GM12872 (cell line): Measurements from ENCODE around the gene CAMK2A.

Experiments
- TF ChIP-seq, protein P1 (sequence below): IDR thresholded peaks from 3 replicates; pipeline ENCODE4 v1.5.1; 2011; ENCODE audit warnings: low read depth, mild to moderate bottlenecking, low read length, moderate library complexity; ENCODE audit not compliant: insufficient read depth

The CAMK2A gene

DNA sequence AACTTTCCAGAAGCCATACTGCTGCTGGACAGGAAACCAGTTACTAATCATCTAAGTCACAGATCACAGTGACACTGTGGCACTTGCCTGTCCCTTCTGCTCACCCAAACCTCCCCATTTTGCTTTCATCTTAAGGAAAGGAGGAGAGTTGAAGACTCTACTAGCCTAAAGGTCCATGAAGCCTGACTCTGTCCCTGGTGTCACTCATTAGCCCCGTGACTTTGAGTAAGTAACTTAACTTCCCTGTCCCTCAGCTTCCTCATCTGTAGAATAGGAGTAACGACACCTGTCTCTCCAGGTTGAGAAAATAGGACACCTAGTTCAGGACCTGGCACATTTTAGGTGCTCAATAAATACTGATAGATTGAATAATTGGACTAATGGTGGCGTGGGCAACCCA lies 100.2 kb downstream of the CAMK2A start:
- TF ChIP-seq, protein P1, sequence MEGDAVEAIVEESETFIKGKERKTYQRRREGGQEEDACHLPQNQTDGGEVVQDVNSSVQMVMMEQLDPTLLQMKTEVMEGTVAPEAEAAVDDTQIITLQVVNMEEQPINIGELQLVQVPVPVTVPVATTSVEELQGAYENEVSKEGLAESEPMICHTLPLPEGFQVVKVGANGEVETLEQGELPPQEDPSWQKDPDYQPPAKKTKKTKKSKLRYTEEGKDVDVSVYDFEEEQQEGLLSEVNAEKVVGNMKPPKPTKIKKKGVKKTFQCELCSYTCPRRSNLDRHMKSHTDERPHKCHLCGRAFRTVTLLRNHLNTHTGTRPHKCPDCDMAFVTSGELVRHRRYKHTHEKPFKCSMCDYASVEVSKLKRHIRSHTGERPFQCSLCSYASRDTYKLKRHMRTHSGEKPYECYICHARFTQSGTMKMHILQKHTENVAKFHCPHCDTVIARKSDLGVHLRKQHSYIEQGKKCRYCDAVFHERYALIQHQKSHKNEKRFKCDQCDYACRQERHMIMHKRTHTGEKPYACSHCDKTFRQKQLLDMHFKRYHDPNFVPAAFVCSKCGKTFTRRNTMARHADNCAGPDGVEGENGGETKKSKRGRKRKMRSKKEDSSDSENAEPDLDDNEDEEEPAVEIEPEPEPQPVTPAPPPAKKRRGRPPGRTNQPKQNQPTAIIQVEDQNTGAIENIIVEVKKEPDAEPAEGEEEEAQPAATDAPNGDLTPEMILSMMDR = no peak

DNA sequence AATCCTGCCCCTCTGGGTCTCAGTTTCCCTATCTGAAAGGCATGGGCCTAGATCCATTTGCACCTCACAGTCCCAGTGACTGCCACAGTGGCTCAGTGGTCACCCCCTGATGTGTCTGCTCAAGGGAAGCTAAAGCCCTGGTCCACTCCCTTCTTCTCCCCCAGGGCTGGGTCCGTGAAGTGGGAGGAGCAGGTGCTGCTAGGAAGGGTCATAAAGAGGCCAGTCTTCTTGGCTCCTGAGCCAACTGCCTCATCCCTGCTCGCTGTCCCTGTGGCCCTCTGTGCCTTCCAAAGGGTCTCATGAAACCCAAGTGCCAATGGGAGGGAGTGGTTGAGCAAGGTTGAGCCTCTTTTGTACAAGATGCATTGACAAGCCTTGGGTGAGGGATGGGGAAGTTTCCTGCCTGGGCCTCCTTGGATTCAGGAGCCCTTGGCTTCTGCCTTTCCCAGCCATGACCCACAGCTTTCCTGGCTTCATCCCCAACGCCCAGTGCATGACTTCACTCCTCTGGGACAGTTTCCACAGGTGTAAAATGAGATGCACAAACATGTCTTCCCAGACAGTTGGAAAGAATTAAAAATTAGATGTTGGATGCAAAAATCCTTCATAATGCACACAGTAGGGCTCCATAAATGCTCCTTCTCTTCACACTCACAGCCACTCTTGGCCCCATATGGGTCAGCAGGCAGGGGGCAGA lies 101.3 kb downstream of the CAMK2A start:
- TF ChIP-seq, protein P1 = no peak

DNA sequence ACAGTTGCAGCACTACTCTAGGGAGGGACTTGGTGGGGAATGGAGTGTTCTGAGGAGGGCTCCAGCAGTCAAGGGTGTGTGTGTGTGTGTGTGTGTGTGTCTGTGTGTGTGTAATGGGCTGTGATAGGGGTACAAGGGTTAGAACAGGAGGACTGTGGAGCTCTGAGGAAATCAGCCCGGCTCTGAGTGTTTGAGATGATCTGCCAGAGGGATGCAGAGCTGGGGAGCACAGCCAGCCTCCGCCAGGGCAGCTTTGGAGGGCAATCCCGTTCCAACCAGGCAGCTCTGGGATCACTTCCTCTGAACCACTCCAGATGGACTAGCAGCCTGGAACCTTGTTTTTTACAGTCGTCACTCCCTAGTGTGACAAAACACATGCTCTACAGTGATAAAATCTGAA lies 102.7 kb downstream of the CAMK2A start:
- TF ChIP-seq, protein P1 = no peak

DNA sequence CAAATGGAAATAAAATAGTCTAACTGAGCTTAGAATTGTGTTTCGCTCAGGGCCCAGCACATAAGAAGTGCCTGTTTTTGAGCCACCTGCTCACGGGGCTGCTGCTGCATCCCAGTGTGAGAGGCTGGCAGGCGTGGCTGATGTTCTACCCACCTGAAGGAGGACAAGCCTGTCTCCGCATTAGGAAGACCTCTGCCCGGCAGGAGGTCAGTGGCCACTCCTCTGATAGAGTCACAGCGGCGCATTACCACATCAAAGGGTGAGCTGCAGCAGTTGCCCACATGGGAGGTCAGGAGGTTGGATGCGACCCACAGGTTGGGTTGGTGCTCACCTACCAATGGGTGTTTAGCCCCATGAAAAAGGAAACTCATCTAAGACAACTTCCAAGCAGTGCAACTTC lies 103.4 kb downstream of the CAMK2A start:
- TF ChIP-seq, protein P1 = no peak

DNA sequence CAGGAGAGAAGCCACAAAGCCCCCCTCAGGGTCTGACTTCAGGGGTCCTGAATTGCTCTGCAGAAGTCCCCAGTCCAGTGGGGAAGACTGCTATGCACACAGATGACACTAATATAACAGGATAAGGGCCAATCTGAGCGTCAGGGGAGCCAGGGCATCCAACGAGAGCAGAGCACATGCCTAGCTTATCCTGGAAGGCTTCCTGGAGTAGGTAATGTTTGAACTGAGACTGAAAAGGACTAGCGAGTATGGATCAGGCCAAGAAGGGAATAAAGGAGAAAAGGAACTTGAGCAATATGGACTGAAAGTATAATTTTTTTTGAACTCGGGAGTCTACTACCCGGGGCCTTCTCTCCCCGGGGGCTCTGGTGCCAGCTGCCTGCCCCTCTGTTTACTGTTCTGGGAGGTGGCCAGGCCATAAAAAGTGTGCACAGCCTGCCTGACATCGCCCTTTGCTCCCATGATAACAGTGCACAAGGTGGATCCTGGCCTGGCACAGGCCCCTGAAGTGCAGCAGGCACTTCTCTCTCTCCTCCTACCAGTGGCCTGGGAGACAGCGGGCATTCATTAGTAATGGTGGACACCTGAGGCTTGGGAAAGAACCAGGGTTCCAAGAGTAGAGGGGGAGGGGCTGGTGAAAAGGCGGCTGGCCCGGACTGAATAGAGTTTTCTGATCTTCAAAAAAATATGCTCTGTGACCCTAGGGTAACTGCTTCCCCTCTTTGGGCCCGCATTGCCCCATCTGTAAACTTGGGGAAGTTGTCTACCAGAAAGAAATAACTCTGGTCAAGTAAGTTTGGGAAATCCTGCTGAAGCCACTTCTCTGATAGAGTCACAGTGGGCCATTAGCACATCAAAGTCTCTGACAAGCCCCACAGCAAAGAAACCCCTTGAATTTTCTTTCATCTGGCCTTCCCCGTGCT lies 104.3 kb downstream of the CAMK2A start:
- TF ChIP-seq, protein P1 = no peak

DNA sequence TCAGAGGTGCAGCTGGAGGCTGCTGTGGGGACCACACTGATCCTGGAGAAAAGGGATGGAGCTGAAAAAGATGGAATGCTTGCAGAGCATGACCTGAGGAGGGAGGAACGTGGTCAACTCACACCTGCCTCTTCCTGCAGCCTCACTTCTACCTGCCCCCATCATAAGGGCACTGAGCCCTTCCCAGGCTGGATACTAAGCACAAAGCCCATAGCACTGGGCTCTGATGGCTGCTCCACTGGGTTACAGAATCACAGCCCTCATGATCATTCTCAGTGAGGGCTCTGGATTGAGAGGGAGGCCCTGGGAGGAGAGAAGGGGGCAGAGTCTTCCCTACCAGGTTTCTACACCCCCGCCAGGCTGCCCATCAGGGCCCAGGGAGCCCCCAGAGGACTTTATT lies 105.6 kb downstream of the CAMK2A start:
- TF ChIP-seq, protein P1 = no peak

DNA sequence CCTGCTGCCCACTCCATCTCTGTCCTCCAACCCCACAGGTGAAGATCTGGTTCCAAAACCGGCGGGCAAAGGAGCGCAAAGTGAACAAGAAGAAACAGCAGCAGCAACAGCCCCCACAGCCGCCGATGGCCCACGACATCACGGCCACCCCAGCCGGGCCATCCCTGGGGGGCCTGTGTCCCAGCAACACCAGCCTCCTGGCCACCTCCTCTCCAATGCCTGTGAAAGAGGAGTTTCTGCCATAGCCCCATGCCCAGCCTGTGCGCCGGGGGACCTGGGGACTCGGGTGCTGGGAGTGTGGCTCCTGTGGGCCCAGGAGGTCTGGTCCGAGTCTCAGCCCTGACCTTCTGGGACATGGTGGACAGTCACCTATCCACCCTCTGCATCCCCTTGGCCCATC lies 106.1 kb downstream of the CAMK2A start:
- TF ChIP-seq, protein P1 = no peak
